Activated T-helper 17 cell treated with anti-CD3 and anti-CD28 coated beads, Interleukin-2, amount 50 U/mL, for 72 hours (primary cell): ENCODE data around the gene UBL5. TPM values are rescaled to one million over a fixed set of nuclear protein-coding genes. Genes with fewer than 3 reads are reported as not detected.

Source experiments
- ATAC-seq: fragments of 150-1000 bp; cut with Tn5 transposase; replicated peaks from 2 replicates; pipeline ENCODE4 v1.10.0; 2021; ENCODE audit warnings: mild to moderate bottlenecking, moderate library complexity
- H3K27ac Mint-ChIP-seq: one replicate; pipeline ENCODE4 v1.8.0; 2022; ENCODE audit warnings: mixed read lengths
- H3K27me3 Mint-ChIP-seq: one replicate; pipeline ENCODE4 v1.8.0; 2022; ENCODE audit warnings: mixed read lengths
- H3K36me3 Mint-ChIP-seq: one replicate; pipeline ENCODE4 v1.8.0; 2022; ENCODE audit warnings: low read depth, mild to moderate bottlenecking, mixed read lengths
- H3K4me1 Mint-ChIP-seq: one replicate; pipeline ENCODE4 v1.8.0; 2022; ENCODE audit warnings: mixed read lengths
- H3K4me3 Mint-ChIP-seq: one replicate; pipeline ENCODE4 v1.8.0; 2022; ENCODE audit warnings: mild to moderate bottlenecking, mixed read lengths
- H3K9me3 Mint-ChIP-seq: one replicate; pipeline ENCODE4 v1.8.0; 2022; ENCODE audit warnings: mixed read lengths
- total RNA-seq, 2 donors: library from RNA; stranded (reverse); gene quantifications; one replicate each; pipeline ENCODE4 v1.2.3, GENCODE V29; 2022

UBL5 gene
- total RNA-seq, 2 donors from 2014 or later = 247 to 395 TPM

GRCh38 chr19:9875796-9876195 is 48.1 kb downstream of the UBL5 start:
- no peaks in the 10 kb centered on the region for H3K36me3 Mint-ChIP-seq
- no peak overlapping the region for H3K27ac Mint-ChIP-seq
- no peaks in the 10 kb centered on the region for H3K27me3 Mint-ChIP-seq
- no peaks in the 10 kb centered on the region for H3K4me1 Mint-ChIP-seq
- H3K4me3 Mint-ChIP-seq = no peak overlapping the region
- ATAC-seq = no peak
- H3K9me3 Mint-ChIP-seq = no peaks in the 10 kb centered on the region

GRCh38 chr19:9877780-9878510 is 50.2 kb downstream of the UBL5 start:
- no peak for ATAC-seq
- H3K36me3 Mint-ChIP-seq = no peaks in the 10 kb centered on the region
- H3K9me3 Mint-ChIP-seq = no peaks in the 10 kb centered on the region
- no peaks in the 10 kb centered on the region for H3K4me1 Mint-ChIP-seq
- no peaks in the 10 kb centered on the region for H3K27me3 Mint-ChIP-seq
- no peak overlapping the region for H3K27ac Mint-ChIP-seq
- H3K4me3 Mint-ChIP-seq = no peak overlapping the region

GRCh38 chr19:9878511-9879196 is 50.9 kb downstream of the UBL5 start:
- no peaks in the 10 kb centered on the region for H3K4me1 Mint-ChIP-seq
- H3K27ac Mint-ChIP-seq = no peak overlapping the region
- no peaks in the 10 kb centered on the region for H3K9me3 Mint-ChIP-seq
- ATAC-seq = no peak
- no peak overlapping the region for H3K4me3 Mint-ChIP-seq
- H3K36me3 Mint-ChIP-seq = no peaks in the 10 kb centered on the region
- no peaks in the 10 kb centered on the region for H3K27me3 Mint-ChIP-seq

Other genes starting within 250 kb of the UBL5 start
- gene ZNF121, start 243.4 kb upstream of the UBL5 start, total RNA-seq = 10 to 100 TPM; 62.7 to 68.8 TPM
- 10 to 100 TPM; 26.1 to 32.2 TPM for gene ZNF561, start 206.7 kb upstream of the UBL5 start, total RNA-seq
- gene ZNF562, start 152.8 kb upstream of the UBL5 start, total RNA-seq = 10 to 100 TPM; 39.3 to 53.2 TPM
- 1 to 10 TPM; 3.8 to 8.4 TPM for gene ZNF846, start 59.2 kb upstream of the UBL5 start, total RNA-seq
- gene FBXL12, start 8.8 kb upstream of the UBL5 start, total RNA-seq = 10 to 100 TPM; 23.6 to 27.2 TPM
- 10 to 100 TPM; 62.0 to 93.1 TPM for gene PIN1, start 7.4 kb downstream of the UBL5 start, total RNA-seq
- 1 to 10 TPM; 1.6 to 7.4 TPM for gene OLFM2, start 108.6 kb downstream of the UBL5 start, total RNA-seq
- 10 to 100 TPM in 1 of 2 donors, 1 to 10 TPM in 1; 6.1 to 32.1 TPM for gene COL5A3, start 182.6 kb downstream of the UBL5 start, total RNA-seq
- under 1 TPM in 1 of 2 donors, not detected in 1; 0.26 TPM for gene RDH8, start 185.6 kb downstream of the UBL5 start, total RNA-seq